Upper lobe of left lung (tissue), 6 donors: Measurements from ENCODE around the gene DMD. TPM values are rescaled to one million over a fixed set of nuclear protein-coding genes. Genes with fewer than 3 reads are reported as not detected.

ENCODE experiments used
- ATAC-seq, 2 donors: fragments of 200-7000 bp; cut with Tn5 transposase; one replicate each; pipeline ENCODE4 v1.9.1; 2022; ENCODE audit warnings: mild to moderate bottlenecking in 2 of 2, moderate library complexity in 2 of 2; ENCODE audit not compliant: low FRiP score in 2 of 2
- DNase-seq, 2 donors: peaks; one replicate each; pipeline ENCODE4 v3.0.0-alpha.2; 2019 to 2020
- H3K27ac ChIP-seq, 4 donors: fragments of 200-600 bp; sonication (generic); one replicate each; pipeline ENCODE4 v1.5.1; 2016 to 2019
- H3K27me3 ChIP-seq, 4 donors: fragments of 200-600 bp; sonication (generic); one replicate each; pipeline ENCODE4 v1.5.1; 2017 to 2019
- H3K36me3 ChIP-seq, 4 donors: fragments of 200-600 bp; sonication (generic); one replicate each; pipeline ENCODE4 v1.5.1; 2016 to 2019
- H3K4me1 ChIP-seq, 4 donors: fragments of 200-600 bp; sonication (generic); one replicate each; pipeline ENCODE4 v1.5.1; 2018 to 2019
- H3K4me3 ChIP-seq, 4 donors: fragments of 200-600 bp; sonication (generic); one replicate each; pipeline ENCODE4 v1.5.1; 2017 to 2019; ENCODE audit warnings: mild to moderate bottlenecking in 2 of 4, moderate library complexity in 1 of 4
- H3K9me3 ChIP-seq, 4 donors: fragments of 200-600 bp; sonication (generic); one replicate each; pipeline ENCODE4 v1.5.1; 2018 to 2019
- EP300 ChIP-seq, 4 donors: sonication (generic); formaldehyde crosslinking; IDR thresholded peaks; one replicate each; pipeline ENCODE4 v1.5.1; 2017; ENCODE audit warnings: antibody characterized with exemption in 4 of 4, control low read depth in 2 of 4
- POLR2A ChIP-seq, 4 donors: fragments of 450-650 bp; IDR thresholded peaks; one replicate each; pipeline ENCODE4 v1.5.1; 2016 to 2017; ENCODE audit warnings: antibody characterized with exemption in 4 of 4, mild to moderate bottlenecking in 2 of 4
- POLR2AphosphoS5 ChIP-seq, 2 donors: sonication (generic); formaldehyde crosslinking; IDR thresholded peaks; one replicate each; pipeline ENCODE4 v1.5.1; 2017; ENCODE audit warnings: antibody characterized with exemption in 2 of 2
- WGBS, 2 donors: methylation state at CpG; one replicate each; pipeline ENCODE4 v1.1.5; 2017 to 2018; 5-methylcytosine and 5-hydroxymethylcytosine counted together
- total RNA-seq, 6 donors: library from RNA; depleted of rRNA in 4 of 6; stranded (reverse); fragments of >200 nt in 4 of 6; gene quantifications; one replicate each; pipeline versions ENCODE4 v1.1.0 to v1.2.1, GENCODE V29; 2016 to 2021
- TF ChIP-seq, protein P1 (sequence below), 6 experiments: fragments of 450-650 bp in 4 of 6; fragments of 200-600 bp in 2 of 6; sonication (generic) in 2 of 6; IDR thresholded peaks; one replicate each; pipeline ENCODE4 v1.5.1; 2016 to 2019; ENCODE audit warnings: antibody characterized with exemption in 6 of 6
- donor health status: DM: no; HTN: no; CAD: no; lungs with moderate emphysema.
- donor health status: DM: no; HTN: yes; CAD: no; lungs with severe emphysema.

DMD gene
- total RNA-seq, 6 donors from 2014 or later, result 12.5 to 37.0 (median 24.0) TPM

DNA sequence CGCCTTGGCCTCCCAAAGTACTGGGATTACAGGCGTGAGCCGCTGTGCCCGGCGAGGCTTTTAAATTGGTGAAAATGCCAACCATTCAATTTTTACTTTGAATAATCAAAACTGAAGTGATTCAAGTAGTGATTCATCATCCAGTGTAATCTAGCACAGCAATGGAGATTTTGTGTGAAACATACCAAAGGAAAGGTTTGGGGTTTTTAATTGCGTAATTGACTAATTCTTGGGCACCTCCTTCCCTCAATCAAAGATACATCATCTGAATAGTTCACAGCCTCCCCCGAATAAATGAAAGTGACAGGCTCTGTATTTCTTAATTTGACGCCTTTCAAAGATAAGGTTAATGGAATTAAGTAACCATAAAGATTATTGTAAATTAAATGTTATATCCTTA, 69.0 kb downstream of the DMD start:
- ATAC-seq (no peak), DNase-seq (no peak)
- Histone ChIP-seq H3K9me3 (no peaks in the 10 kb centered on the region), H3K36me3 (no peaks in the 10 kb centered on the region), H3K27me3 (no peaks in the 10 kb centered on the region), H3K4me1 (no peaks in the 10 kb centered on the region), H3K4me3 (no peak overlapping the region), H3K27ac (no peak overlapping the region)
- 86 to 92% methylated on average over 8 of the region's 8 CpGs for WGBS, 2 donors
- TF ChIP-seq EP300 (IDR thresholded peaks at IDR 0.05), result no peak
- no peak for TF ChIP-seq POLR2AphosphoS5 (IDR thresholded peaks at IDR 0.05)

DNA sequence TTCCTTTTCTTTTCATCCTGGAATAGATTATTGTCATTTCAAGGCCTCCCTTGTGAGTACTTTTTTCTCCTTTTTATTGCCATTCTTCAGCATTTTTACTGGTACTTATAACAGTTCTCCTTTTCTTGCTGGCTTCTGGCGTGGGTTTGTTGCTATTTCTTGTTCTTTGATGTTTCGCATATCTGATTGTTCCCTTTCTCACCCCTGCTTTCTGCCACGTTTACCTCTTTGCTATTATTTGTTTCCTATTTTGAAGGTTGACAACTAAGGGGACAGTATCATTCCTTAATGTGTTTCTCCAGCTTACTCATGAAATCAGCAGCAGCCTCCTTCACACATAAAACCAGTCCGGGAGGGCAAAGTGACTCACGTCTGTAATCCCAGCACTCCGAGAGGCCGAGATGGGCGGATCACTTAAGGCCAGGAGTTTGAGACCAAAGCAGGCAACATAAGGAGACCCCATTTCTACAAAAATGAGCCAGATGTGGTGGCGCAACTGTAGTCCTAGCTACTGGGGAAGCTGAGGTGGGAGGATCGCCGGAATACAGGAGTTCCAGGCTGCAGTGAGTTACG, 72.6 kb downstream of the DMD start:
- DNase-seq (no peak), ATAC-seq (no peak)
- Histone ChIP-seq H3K36me3 (no peaks in the 10 kb centered on the region), H3K27ac (no peak overlapping the region), H3K27me3 (no peaks in the 10 kb centered on the region), H3K4me1 (no peaks in the 10 kb centered on the region), H3K9me3 (no peaks in the 10 kb centered on the region), H3K4me3 (no peak overlapping the region)
- WGBS, 2 donors, result 62 to 81% methylated on average over 10 to 12 of the region's 12 CpGs
- TF ChIP-seq, protein P1, sequence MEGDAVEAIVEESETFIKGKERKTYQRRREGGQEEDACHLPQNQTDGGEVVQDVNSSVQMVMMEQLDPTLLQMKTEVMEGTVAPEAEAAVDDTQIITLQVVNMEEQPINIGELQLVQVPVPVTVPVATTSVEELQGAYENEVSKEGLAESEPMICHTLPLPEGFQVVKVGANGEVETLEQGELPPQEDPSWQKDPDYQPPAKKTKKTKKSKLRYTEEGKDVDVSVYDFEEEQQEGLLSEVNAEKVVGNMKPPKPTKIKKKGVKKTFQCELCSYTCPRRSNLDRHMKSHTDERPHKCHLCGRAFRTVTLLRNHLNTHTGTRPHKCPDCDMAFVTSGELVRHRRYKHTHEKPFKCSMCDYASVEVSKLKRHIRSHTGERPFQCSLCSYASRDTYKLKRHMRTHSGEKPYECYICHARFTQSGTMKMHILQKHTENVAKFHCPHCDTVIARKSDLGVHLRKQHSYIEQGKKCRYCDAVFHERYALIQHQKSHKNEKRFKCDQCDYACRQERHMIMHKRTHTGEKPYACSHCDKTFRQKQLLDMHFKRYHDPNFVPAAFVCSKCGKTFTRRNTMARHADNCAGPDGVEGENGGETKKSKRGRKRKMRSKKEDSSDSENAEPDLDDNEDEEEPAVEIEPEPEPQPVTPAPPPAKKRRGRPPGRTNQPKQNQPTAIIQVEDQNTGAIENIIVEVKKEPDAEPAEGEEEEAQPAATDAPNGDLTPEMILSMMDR (IDR thresholded peaks at IDR 0.05), result no peak
- no peak for TF ChIP-seq POLR2A (IDR thresholded peaks at IDR 0.05)
- TF ChIP-seq POLR2AphosphoS5 (IDR thresholded peaks at IDR 0.05), result no peak
- TF ChIP-seq EP300 (IDR thresholded peaks at IDR 0.05), result no peak

DNA sequence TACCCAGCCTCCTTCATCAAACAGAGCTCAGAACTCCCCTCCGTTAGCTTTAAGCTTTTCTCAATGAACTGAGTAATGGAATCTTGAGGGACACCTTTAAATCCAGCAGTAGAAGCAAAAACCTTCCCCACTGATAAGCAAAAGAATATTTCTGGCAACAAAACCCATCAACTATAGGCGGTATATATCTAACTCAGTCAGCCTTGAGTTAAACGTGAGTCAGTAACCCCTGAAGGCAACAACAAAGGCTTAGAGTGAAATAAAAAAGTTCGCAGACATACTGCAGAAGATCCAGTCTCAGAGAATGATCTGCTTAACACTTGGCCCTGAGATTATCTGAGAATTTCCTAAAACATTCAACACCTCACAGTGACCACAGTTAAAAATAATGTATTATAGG, 77.2 kb downstream of the DMD start:
- TF ChIP-seq POLR2AphosphoS5 (IDR thresholded peaks at IDR 0.05) (no peak), POLR2A (IDR thresholded peaks at IDR 0.05) (no peak), EP300 (IDR thresholded peaks at IDR 0.05) (no peak)
- TF ChIP-seq, protein P1 (IDR thresholded peaks at IDR 0.05), result no peak
- Histone ChIP-seq H3K27me3 (no peaks in the 10 kb centered on the region), H3K36me3 (no peaks in the 10 kb centered on the region), H3K4me3 (no peak overlapping the region), H3K4me1 (no peaks in the 10 kb centered on the region), H3K27ac (no peak overlapping the region), H3K9me3 (no peaks in the 10 kb centered on the region)
- ATAC-seq (no peak), DNase-seq (no peak)
- 71% methylated on average over 4 of the region's 4 CpGs for WGBS, 2 donors

DNA sequence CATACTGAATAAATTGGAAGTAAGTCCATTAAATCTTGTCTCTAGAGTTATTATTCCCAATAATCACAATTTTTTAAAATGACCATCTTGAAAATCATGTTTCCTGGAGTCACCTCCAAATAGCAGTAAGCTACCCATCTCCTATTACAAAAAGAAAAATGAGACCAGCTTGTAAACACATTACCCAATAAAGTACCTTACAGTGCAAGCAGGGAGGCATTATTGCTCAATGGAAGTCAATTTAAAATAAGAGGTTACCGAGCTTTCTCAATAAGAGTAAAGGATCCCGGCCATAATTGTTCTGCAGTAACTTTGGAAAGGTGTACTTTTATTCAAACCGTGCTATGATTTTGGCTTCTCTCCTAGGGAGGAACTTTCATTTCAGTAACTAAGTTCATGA, 78.0 kb downstream of the DMD start:
- Histone ChIP-seq H3K4me1 (no peaks in the 10 kb centered on the region), H3K4me3 (no peak overlapping the region), H3K9me3 (no peaks in the 10 kb centered on the region), H3K36me3 (no peaks in the 10 kb centered on the region), H3K27ac (no peak overlapping the region), H3K27me3 (no peaks in the 10 kb centered on the region)
- ATAC-seq (no peak), DNase-seq (no peak)
- WGBS, 2 donors, result 59 to 81% methylated on average over 3 of the region's 3 CpGs
- TF ChIP-seq POLR2AphosphoS5 (IDR thresholded peaks at IDR 0.05), result no peak
- TF ChIP-seq EP300 (IDR thresholded peaks at IDR 0.05), result no peak
- TF ChIP-seq, protein P1 (IDR thresholded peaks at IDR 0.05), result no peak
- no peak for TF ChIP-seq POLR2A (IDR thresholded peaks at IDR 0.05)

DNA sequence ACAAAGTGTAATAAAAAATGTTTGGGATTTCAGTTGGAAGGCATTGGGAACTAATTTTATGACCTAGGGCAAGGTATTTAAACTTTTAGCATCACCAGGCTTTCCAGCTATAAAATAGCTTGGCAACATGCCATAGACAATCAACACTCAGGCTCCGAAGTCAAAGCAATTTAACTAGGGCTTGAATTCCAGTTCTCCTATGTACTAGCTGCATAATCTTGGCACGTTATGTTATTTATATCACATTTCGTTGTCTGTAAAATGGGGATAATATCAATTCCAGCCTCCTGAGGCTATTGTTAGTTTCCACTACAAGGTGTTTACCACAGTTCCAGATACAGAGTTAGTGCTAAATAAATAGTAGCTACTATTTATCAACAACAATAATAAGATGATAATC, 78.8 kb downstream of the DMD start:
- no peaks in the 10 kb centered on the region for H3K4me1 ChIP-seq
- no peak overlapping the region for H3K4me3 ChIP-seq
- H3K27ac ChIP-seq, result no peak overlapping the region
- no peak for ATAC-seq
- H3K36me3 ChIP-seq, result no peaks in the 10 kb centered on the region
- TF ChIP-seq EP300 (IDR thresholded peaks at IDR 0.05), result no peak
- TF ChIP-seq POLR2A (IDR thresholded peaks at IDR 0.05), result no peak
- no peak for TF ChIP-seq POLR2AphosphoS5 (IDR thresholded peaks at IDR 0.05)
- no peaks in the 10 kb centered on the region for H3K9me3 ChIP-seq
- 64 to 65% methylated on average over 3 of the region's 3 CpGs for WGBS, 2 donors
- no peaks in the 10 kb centered on the region for H3K27me3 ChIP-seq
- DNase-seq, result no peak

DNA sequence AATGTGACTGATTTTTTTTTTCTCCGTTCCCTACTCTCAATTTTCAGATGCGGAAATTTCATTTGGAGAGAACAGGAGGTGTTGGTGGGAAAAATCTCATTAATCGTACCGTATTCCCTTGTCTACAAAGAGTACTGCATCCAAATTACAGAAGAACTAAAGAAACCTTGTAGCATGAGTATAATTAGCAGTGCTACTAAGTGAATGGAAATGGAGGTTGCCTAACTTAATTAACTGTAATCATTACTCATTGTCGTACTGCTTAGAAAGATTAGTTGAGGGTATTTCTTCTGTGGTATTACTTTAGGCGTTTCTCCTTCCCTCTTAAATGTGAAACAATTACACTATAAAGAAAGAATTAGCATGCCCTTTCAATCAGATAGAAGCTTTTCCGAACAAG, 81.7 kb downstream of the DMD start:
- H3K27me3 ChIP-seq, result no peaks in the 10 kb centered on the region
- DNase-seq (no peak), ATAC-seq (no peak)
- no peak overlapping the region for H3K4me3 ChIP-seq
- TF ChIP-seq POLR2AphosphoS5 (IDR thresholded peaks at IDR 0.05) (no peak), POLR2A (IDR thresholded peaks at IDR 0.05) (no peak), EP300 (IDR thresholded peaks at IDR 0.05) (no peak)
- TF ChIP-seq, protein P1 (IDR thresholded peaks at IDR 0.05), result no peak
- H3K27ac ChIP-seq, result no peak overlapping the region
- no peaks in the 10 kb centered on the region for H3K4me1 ChIP-seq
- 75 to 91% methylated on average over 7 of the region's 7 CpGs for WGBS, 2 donors
- no peaks in the 10 kb centered on the region for H3K36me3 ChIP-seq
- H3K9me3 ChIP-seq, result no peaks in the 10 kb centered on the region
